HepG2 (cell line): ENCODE results near the gene SLC12A1. TPM values are rescaled to one million over a fixed set of nuclear protein-coding genes. Genes with fewer than 3 reads are reported as not detected.

Experiments used
- ARNTL ChIP-seq: sonication (generic); formaldehyde crosslinking; IDR thresholded peaks from 2 replicates; pipeline ENCODE4 v1.4.0; 2020; ENCODE audit warnings: mild to moderate bottlenecking, missing genetic modification reagents
- BRD4 ChIP-seq: sonication (generic); formaldehyde crosslinking; IDR thresholded peaks from 2 replicates; pipeline ENCODE4 v1.4.0; 2020; ENCODE audit warnings: missing genetic modification reagents
- CENPX ChIP-seq: sonication (generic); formaldehyde crosslinking; IDR thresholded peaks from 2 replicates; pipeline ENCODE4 v1.9.0; 2021; ENCODE audit warnings: mild to moderate bottlenecking, missing genetic modification reagents, moderate library complexity
- ERF ChIP-seq: IDR thresholded peaks from 2 replicates; pipeline ENCODE4 v1.6.1; 2018; ENCODE audit warnings: missing biosample characterization, missing genetic modification reagents
- KLF11 ChIP-seq: IDR thresholded peaks from 2 replicates; pipeline ENCODE4 v1.6.1; 2016; ENCODE audit warnings: missing compliant biosample characterization
- MAZ ChIP-seq, 2 experiments: sonication (generic) in 1 of 2; formaldehyde crosslinking in 1 of 2; IDR thresholded peaks; 2 replicates each; pipeline versions ENCODE4 v1.5.0 to v1.6.1; 2012 to 2020; ENCODE audit warnings: low read depth in 2 of 2, mild to moderate bottlenecking in 2 of 2, borderline replicate concordance in 1 of 2, improper control_type of control experiment in 1 of 2, low read length in 1 of 2, missing genetic modification reagents in 1 of 2, moderate library complexity in 1 of 2
- PHB2 ChIP-seq: fragments of 450-650 bp; IDR thresholded peaks from 2 replicates; pipeline ENCODE4 v1.6.1; 2018; ENCODE audit not compliant: partially characterized antibody
- PPARG ChIP-seq: conservative IDR thresholded peaks from 2 replicates; pipeline ENCODE4 v1.6.1; 2016; ENCODE audit warnings: missing biosample characterization, missing genetic modification reagents
- SRY ChIP-seq: sonication (generic); formaldehyde crosslinking; IDR thresholded peaks from 2 replicates; pipeline ENCODE4 v1.8.0; 2022; ENCODE audit warnings: mild to moderate bottlenecking, missing genetic modification reagents
- TOPORS ChIP-seq: sonication (generic); formaldehyde crosslinking; IDR thresholded peaks from 2 replicates; pipeline ENCODE4 v1.8.0; 2023; ENCODE audit warnings: mild to moderate bottlenecking, missing genetic modification reagents
- ZBTB38 ChIP-seq: sonication (generic); formaldehyde crosslinking; IDR thresholded peaks from 2 replicates; pipeline ENCODE4 v1.5.1; 2020; ENCODE audit warnings: mild to moderate bottlenecking, missing genetic modification reagents
- ZNF10 ChIP-seq: sonication (generic); formaldehyde crosslinking; IDR thresholded peaks from 2 replicates; pipeline ENCODE4 v1.4.0; 2020; ENCODE audit warnings: mild to moderate bottlenecking, low read depth, missing genetic modification reagents, borderline replicate concordance
- ZNF296 ChIP-seq: sonication (generic); formaldehyde crosslinking; conservative IDR thresholded peaks from 2 replicates; pipeline ENCODE4 v1.5.0; 2020; ENCODE audit warnings: mild to moderate bottlenecking, missing genetic modification reagents
- polyA plus RNA-seq, 8 experiments: library from polyadenylated mRNA; depleted of rRNA in 3 of 8; stranded (reverse) in 7 of 8; unstranded in 1 of 8; fragments of >200 nt; fragmentation: Illumina TruSeq in 4 of 8; extraction: Trizol in 4 of 8; gene quantifications; 2 replicates each; pipeline versions ENCODE4 v1.2.1 to v1.2.3, GENCODE V29; 2011 to 2016; ENCODE audit warnings: low read depth in 4 of 8, missing spikeins in 1 of 8, mixed read lengths in 1 of 8; ENCODE audit not compliant: insufficient read depth in 1 of 8
- total RNA-seq, 5 experiments: library from RNA; depleted of rRNA; stranded (reverse); fragments of >200 nt; fragmentation: Illumina TruSeq; extraction: Trizol; gene quantifications; 2 replicates each; pipeline ENCODE4 v1.2.3, GENCODE V29; 2016; ENCODE audit warnings: low read depth in 1 of 5
- TF ChIP-seq, protein P1 (sequence below): sonication (generic); formaldehyde crosslinking; IDR thresholded peaks from 2 replicates; pipeline ENCODE4 v1.9.0; 2021; ENCODE audit warnings: missing genetic modification reagents, borderline replicate concordance
- TF ChIP-seq, protein P2 (sequence below): sonication (generic); formaldehyde crosslinking; IDR thresholded peaks from 2 replicates; pipeline ENCODE4 v1.5.1; 2020; ENCODE audit warnings: missing genetic modification reagents, mild to moderate bottlenecking, borderline replicate concordance
- TF ChIP-seq, protein P3 (sequence below): sonication (generic); formaldehyde crosslinking; IDR thresholded peaks from 2 replicates; pipeline ENCODE4 v1.4.0; 2020; ENCODE audit warnings: missing genetic modification reagents
- TF ChIP-seq, protein P4 (sequence below): sonication (generic); formaldehyde crosslinking; IDR thresholded peaks from 2 replicates; pipeline ENCODE4 v1.9.0; 2021; ENCODE audit warnings: missing genetic modification reagents, mild to moderate bottlenecking, borderline replicate concordance

Gene SLC12A1
- total and polyA plus RNA-seq, 2 of the 13 experiments (the other 11 are each of a cell fraction or from before 2014, with no cell fraction given), result not detected

DNA sequence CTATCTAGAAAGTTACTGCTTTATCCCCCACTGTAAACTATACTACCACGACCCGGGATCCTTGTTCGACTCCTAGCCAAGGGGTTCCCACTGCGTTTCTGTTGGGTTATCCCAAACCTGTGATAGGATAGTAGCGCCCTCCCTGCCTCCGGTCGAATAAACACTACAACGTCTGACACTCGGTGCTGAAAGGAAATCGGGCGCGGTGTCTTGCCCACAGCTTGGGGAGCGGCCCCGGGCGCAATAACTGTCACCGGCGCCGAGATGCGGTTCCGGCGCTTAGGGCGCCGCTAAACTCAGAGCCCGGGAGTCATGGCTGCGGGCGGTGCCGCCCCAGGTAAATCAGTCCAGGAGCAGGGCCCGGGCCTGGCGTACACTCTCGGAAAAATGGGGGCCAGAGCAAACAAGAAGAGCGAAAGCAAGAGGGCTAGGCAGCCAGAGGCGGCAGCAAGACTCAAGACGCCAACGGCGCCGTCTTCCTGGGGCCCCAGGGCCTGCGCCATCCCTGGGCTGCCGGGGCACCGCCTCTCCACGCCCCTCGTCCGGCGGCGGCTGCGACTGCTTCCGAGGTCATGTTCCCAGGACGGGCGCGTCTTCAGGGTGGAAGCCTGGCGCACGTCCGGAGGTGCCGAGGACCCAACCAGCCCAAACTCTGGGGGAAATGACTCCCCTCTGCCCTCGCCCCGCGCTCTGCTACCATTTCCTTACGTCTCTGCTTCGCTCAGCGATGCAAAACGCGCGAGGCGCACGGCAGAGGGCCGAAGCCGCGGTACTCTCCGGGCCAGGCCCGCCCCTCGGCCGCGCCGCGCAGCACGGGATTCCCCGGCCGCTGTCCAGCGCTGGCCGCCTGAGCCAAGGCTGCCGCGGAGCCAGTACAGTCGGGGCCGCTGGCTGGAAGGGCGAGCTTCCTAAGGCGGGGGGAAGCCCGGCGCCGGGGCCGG lies 125.0 kb downstream of the SLC12A1 start, which contains the start of gene DUT (continued):
- TF ChIP-seq, protein P1, sequence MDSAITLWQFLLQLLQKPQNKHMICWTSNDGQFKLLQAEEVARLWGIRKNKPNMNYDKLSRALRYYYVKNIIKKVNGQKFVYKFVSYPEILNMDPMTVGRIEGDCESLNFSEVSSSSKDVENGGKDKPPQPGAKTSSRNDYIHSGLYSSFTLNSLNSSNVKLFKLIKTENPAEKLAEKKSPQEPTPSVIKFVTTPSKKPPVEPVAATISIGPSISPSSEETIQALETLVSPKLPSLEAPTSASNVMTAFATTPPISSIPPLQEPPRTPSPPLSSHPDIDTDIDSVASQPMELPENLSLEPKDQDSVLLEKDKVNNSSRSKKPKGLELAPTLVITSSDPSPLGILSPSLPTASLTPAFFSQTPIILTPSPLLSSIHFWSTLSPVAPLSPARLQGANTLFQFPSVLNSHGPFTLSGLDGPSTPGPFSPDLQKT (CRISPR knock-in tag), result 0 out of 2 replicates have a peak, but pooled peaks have one; percentile 40
- TF ChIP-seq PPARG (CRISPR knock-in tag), result no peak
- TF ChIP-seq, protein P2, sequence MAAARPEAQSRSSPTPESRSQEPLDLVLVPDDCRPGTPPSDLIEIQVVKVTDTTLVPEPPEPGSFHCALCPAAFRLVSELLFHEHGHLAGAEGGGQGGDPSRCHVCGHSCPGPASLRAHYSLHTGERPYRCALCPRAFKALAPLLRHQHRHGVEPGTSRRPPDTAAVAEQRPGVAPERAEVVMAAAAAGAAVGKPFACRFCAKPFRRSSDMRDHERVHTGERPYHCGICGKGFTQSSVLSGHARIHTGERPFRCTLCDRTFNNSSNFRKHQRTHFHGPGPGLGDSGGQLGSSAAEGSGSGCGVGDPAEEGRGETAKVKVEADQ (CRISPR knock-in tag), result no peak
- TF ChIP-seq CENPX (CRISPR knock-in tag), result no peak
- no peak for TF ChIP-seq ZNF296 (CRISPR knock-in tag)
- no peak for TF ChIP-seq PHB2
- TF ChIP-seq, protein P3, sequence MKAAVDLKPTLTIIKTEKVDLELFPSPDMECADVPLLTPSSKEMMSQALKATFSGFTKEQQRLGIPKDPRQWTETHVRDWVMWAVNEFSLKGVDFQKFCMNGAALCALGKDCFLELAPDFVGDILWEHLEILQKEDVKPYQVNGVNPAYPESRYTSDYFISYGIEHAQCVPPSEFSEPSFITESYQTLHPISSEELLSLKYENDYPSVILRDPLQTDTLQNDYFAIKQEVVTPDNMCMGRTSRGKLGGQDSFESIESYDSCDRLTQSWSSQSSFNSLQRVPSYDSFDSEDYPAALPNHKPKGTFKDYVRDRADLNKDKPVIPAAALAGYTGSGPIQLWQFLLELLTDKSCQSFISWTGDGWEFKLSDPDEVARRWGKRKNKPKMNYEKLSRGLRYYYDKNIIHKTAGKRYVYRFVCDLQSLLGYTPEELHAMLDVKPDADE (CRISPR knock-in tag), result 0 out of 2 replicates have a peak, but pooled peaks have one; percentile 55
- TF ChIP-seq ZBTB38, result peak; percentile 53; the same call in 1 of the 2 replicates
- peak; percentile 33; the same call in 1 of the 2 replicates for TF ChIP-seq ARNTL (CRISPR knock-in tag)
- peak; percentile 66 for TF ChIP-seq ERF (CRISPR knock-in tag)
- TF ChIP-seq ZNF10 (CRISPR knock-in tag), result no peak
- TF ChIP-seq SRY (CRISPR knock-in tag), result peak; percentile 79; the same call in 1 of the 2 replicates
- TF ChIP-seq BRD4 (CRISPR knock-in tag), result peak; percentile 59; the same call in 1 of the 2 replicates
- no peak for TF ChIP-seq KLF11 (CRISPR knock-in tag)
- no peak for TF ChIP-seq MAZ (IDR thresholded peaks at IDR 0.05; ENCODE audit: borderline replicate concordance, low read depth, low read length)
- TF ChIP-seq MAZ (CRISPR knock-in tag; IDR thresholded peaks at IDR 0.05; ENCODE audit: low read depth), result peak; percentile 69; the same call in 1 of the 2 replicates
- TF ChIP-seq, protein P4, sequence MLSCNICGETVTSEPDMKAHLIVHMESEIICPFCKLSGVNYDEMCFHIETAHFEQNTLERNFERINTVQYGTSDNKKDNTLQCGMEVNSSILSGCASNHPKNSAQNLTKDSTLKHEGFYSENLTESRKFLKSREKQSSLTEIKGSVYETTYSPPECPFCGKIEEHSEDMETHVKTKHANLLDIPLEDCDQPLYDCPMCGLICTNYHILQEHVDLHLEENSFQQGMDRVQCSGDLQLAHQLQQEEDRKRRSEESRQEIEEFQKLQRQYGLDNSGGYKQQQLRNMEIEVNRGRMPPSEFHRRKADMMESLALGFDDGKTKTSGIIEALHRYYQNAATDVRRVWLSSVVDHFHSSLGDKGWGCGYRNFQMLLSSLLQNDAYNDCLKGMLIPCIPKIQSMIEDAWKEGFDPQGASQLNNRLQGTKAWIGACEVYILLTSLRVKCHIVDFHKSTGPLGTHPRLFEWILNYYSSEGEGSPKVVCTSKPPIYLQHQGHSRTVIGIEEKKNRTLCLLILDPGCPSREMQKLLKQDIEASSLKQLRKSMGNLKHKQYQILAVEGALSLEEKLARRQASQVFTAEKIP (CRISPR knock-in tag), result no peak
- no peak for TF ChIP-seq TOPORS
